Measurements from ENCODE around the gene ADAMTSL3.

DNA sequence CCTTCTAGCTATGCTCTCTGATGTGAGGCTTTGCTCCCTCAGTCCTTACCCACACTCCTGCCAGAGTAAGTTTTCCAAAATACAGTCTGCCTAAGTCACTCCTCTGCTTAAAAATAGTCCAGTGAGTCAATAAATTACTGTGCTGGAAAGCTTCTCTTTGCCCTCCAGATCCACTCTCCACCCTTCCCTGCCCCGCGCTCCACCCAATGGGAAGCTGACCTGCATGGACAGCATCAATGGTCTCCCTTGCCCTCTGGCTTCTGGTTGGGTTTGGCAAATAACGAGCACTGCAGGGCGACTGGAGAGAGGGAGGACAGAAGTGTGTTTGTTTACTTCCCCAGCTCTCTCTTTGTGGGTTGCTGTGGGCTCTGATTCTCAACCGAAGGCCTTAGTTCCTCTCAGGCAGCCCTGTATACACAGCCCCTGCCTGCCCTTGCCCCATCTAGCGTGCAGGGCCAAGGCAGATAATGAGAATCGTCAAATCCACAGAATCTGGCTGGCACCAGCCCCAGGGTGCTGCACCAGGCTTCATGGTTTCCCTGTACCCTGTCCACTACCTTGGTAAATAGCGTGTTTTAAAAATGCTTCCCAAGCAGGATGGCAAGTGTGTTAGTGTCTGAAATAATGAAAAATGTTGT lies 110.4 kb downstream of the ADAMTSL3 start:
- TF ChIP-seq EZH2 (IDR thresholded peaks at IDR 0.05; ENCODE audit: borderline replicate concordance, insufficient read depth, low read length, poor library complexity, severe bottlenecking) (no peak), EP300 (conservative IDR thresholded peaks at IDR 0.05; ENCODE audit: poor library complexity, severe bottlenecking) (no peak), MXI1 (conservative IDR thresholded peaks at IDR 0.05; ENCODE audit: poor library complexity, severe bottlenecking) (no peak)
- TF ChIP-seq, protein P1, sequence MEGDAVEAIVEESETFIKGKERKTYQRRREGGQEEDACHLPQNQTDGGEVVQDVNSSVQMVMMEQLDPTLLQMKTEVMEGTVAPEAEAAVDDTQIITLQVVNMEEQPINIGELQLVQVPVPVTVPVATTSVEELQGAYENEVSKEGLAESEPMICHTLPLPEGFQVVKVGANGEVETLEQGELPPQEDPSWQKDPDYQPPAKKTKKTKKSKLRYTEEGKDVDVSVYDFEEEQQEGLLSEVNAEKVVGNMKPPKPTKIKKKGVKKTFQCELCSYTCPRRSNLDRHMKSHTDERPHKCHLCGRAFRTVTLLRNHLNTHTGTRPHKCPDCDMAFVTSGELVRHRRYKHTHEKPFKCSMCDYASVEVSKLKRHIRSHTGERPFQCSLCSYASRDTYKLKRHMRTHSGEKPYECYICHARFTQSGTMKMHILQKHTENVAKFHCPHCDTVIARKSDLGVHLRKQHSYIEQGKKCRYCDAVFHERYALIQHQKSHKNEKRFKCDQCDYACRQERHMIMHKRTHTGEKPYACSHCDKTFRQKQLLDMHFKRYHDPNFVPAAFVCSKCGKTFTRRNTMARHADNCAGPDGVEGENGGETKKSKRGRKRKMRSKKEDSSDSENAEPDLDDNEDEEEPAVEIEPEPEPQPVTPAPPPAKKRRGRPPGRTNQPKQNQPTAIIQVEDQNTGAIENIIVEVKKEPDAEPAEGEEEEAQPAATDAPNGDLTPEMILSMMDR (IDR thresholded peaks at IDR 0.05; ENCODE audit: poor library complexity, severe bottlenecking): no peak
- TF ChIP-seq, protein P2, sequence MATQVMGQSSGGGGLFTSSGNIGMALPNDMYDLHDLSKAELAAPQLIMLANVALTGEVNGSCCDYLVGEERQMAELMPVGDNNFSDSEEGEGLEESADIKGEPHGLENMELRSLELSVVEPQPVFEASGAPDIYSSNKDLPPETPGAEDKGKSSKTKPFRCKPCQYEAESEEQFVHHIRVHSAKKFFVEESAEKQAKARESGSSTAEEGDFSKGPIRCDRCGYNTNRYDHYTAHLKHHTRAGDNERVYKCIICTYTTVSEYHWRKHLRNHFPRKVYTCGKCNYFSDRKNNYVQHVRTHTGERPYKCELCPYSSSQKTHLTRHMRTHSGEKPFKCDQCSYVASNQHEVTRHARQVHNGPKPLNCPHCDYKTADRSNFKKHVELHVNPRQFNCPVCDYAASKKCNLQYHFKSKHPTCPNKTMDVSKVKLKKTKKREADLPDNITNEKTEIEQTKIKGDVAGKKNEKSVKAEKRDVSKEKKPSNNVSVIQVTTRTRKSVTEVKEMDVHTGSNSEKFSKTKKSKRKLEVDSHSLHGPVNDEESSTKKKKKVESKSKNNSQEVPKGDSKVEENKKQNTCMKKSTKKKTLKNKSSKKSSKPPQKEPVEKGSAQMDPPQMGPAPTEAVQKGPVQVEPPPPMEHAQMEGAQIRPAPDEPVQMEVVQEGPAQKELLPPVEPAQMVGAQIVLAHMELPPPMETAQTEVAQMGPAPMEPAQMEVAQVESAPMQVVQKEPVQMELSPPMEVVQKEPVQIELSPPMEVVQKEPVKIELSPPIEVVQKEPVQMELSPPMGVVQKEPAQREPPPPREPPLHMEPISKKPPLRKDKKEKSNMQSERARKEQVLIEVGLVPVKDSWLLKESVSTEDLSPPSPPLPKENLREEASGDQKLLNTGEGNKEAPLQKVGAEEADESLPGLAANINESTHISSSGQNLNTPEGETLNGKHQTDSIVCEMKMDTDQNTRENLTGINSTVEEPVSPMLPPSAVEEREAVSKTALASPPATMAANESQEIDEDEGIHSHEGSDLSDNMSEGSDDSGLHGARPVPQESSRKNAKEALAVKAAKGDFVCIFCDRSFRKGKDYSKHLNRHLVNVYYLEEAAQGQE (IDR thresholded peaks at IDR 0.05; ENCODE audit: borderline replicate concordance): no peak

All from neural cell (in vitro differentiated cells).